PC-9 (cell line): ENCODE data around the gene IRAG1. TPM values are rescaled to one million over a fixed set of nuclear protein-coding genes. Genes with fewer than 3 reads are reported as not detected.

Experiments
- BruUV-seq: library from RNA; stranded (reverse); fragments of 400-500 nt; replicated peaks from 2 replicates; lab custom pipeline; 2021; lab: Mats Ljungman, UMichigan
- CTCF ChIA-PET: fragments of 300-600 bp; sonication (Branson Sonifier 250); formaldehyde crosslinking; loops from one replicate; lab custom pipeline; 2022; ENCODE audit warnings: antibody characterized with exemption; lab: Charles Lee
- POLR2A ChIA-PET: fragments of 300-600 bp; sonication (Branson Sonifier 250); formaldehyde crosslinking; loops from one replicate; lab custom pipeline; 2022; ENCODE audit warnings: antibody characterized with exemption; ENCODE audit not compliant: unreplicated experiment; lab: Charles Lee
- DNase-seq, 2 experiments: peaks; one replicate each; pipeline versions ENCODE4 v3.0.0 to v3.0.0-alpha.2; 2015 to 2022; ENCODE audit warnings: mixed read lengths in 1 of 2
- H2AFZ ChIP-seq: fragments of 200-600 bp; sonication (generic); 2 replicates; pipeline ENCODE4 v1.8.1; 2017; ENCODE audit warnings: antibody characterized with exemption
- H3F3A ChIP-seq: fragments of 200-600 bp; sonication (generic); 2 replicates; pipeline ENCODE4 v1.8.1; 2017; ENCODE audit warnings: antibody characterized with exemption, mild to moderate bottlenecking, low read depth; ENCODE audit not compliant: insufficient read depth
- H3K27ac ChIP-seq: fragments of 200-600 bp; sonication (generic); 2 replicates; pipeline ENCODE4 v1.6.1; 2016; ENCODE audit warnings: mixed run types
- H3K27me3 ChIP-seq: fragments of 200-600 bp; sonication (generic); 2 replicates; pipeline ENCODE4 v1.6.1; 2016; ENCODE audit warnings: low read depth, mixed run types; ENCODE audit not compliant: insufficient read depth
- H3K36me3 ChIP-seq: fragments of 200-600 bp; sonication (generic); 2 replicates; pipeline ENCODE4 v1.6.1; 2016; ENCODE audit warnings: low read depth, mixed run types
- H3K4me1 ChIP-seq: fragments of 200-600 bp; sonication (generic); replicated peaks from 2 replicates; pipeline ENCODE4 v1.6.1; 2016; ENCODE audit warnings: mixed run types; ENCODE audit not compliant: insufficient read depth
- H3K4me2 ChIP-seq: fragments of 200-600 bp; sonication (generic); 2 replicates; pipeline ENCODE4 v1.6.1; 2017; ENCODE audit warnings: mixed run types
- H3K4me3 ChIP-seq: fragments of 200-600 bp; sonication (generic); 2 replicates; pipeline ENCODE4 v1.6.1; 2016; ENCODE audit warnings: mixed run types
- H3K79me2 ChIP-seq: fragments of 200-600 bp; sonication (generic); 2 replicates; pipeline ENCODE4 v1.6.1; 2017; ENCODE audit warnings: low read depth, mixed run types
- H3K9me2 ChIP-seq: fragments of 200-600 bp; sonication (generic); 2 replicates; pipeline ENCODE4 v1.8.1; 2017; ENCODE audit warnings: mild to moderate bottlenecking; ENCODE audit not compliant: insufficient read depth
- H3K9me3 ChIP-seq: fragments of 200-600 bp; sonication (generic); 2 replicates; pipeline ENCODE4 v1.8.1; 2016; ENCODE audit warnings: low read depth; ENCODE audit not compliant: insufficient read depth
- H4K20me1 ChIP-seq: fragments of 200-600 bp; sonication (generic); 2 replicates; pipeline ENCODE4 v1.8.1; 2017; ENCODE audit not compliant: insufficient read depth
- EZH2 ChIP-seq: fragments of 200-600 bp; sonication (generic); IDR thresholded peaks from 2 replicates; pipeline ENCODE4 v1.8.0; 2017; ENCODE audit warnings: antibody characterized with exemption, low read depth
- intact Hi-C: fragments of 100-400 bp; cut with micrococcal nuclease; formaldehyde crosslinking; loops from one replicate; pipeline ENCODE4 v1.10.0; 2022; ENCODE audit not compliant: unreplicated experiment
- total RNA-seq: library from RNA; stranded (reverse); gene quantifications from 2 replicates; pipeline ENCODE4 v1.2.3, GENCODE V29; 2021
- TF ChIP-seq, protein P1 (sequence below): fragments of 200-600 bp; sonication (generic); conservative IDR thresholded peaks from 2 replicates; pipeline ENCODE4 v1.6.1; 2017; ENCODE audit warnings: mixed run types, antibody characterized with exemption, mild to moderate bottlenecking, moderate library complexity

Gene IRAG1
- total RNA-seq, 1 experiment from 2014 or later = 1.3 TPM

DNA sequence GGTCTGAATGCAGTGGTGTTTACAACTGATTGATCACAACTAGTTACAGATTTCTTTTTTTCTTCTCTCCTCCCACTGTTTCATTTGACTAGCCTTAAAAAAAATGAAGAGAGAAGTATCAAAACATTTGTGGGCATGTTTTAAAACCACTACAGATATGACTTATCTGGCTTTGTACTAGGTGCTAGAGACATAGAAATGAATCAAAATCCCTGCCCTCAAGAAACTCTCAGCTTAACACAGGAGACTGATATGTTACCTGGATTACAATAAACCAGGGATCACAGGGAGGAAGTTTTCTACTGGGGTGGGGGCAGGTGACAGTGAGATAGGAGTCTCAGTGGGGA is 32.3 kb upstream of the IRAG1 start:
- Histone ChIP-seq H4K20me1 (no peaks in the 10 kb centered on the region), H3K4me3 (no peak overlapping the region), H3K9me2 (no peaks in the 10 kb centered on the region), H3K4me2 (no peak overlapping the region), H3K79me2 (no peaks in the 10 kb centered on the region), H3K36me3 (no peaks in the 10 kb centered on the region), H3K9me3 (no peaks in the 10 kb centered on the region), H3K27me3 (no peaks in the 10 kb centered on the region), H3K4me1 (no peaks in the 10 kb centered on the region), H2AFZ (no peak overlapping the region), H3K27ac (no peak overlapping the region), H3F3A (no peaks in the 10 kb centered on the region)
- no peak for DNase-seq
- no TSS peak for BruUV-seq
- no peak for TF ChIP-seq EZH2
- TF ChIP-seq, protein P1, sequence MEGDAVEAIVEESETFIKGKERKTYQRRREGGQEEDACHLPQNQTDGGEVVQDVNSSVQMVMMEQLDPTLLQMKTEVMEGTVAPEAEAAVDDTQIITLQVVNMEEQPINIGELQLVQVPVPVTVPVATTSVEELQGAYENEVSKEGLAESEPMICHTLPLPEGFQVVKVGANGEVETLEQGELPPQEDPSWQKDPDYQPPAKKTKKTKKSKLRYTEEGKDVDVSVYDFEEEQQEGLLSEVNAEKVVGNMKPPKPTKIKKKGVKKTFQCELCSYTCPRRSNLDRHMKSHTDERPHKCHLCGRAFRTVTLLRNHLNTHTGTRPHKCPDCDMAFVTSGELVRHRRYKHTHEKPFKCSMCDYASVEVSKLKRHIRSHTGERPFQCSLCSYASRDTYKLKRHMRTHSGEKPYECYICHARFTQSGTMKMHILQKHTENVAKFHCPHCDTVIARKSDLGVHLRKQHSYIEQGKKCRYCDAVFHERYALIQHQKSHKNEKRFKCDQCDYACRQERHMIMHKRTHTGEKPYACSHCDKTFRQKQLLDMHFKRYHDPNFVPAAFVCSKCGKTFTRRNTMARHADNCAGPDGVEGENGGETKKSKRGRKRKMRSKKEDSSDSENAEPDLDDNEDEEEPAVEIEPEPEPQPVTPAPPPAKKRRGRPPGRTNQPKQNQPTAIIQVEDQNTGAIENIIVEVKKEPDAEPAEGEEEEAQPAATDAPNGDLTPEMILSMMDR = no peak
- CTCF ChIA-PET = interaction anchor here (1.1 kb wide), 1 partner anchor 9 kb away, joined by 7 read pairs; no protein-coding TSS in a partner anchor
- intact Hi-C loops = no loop called here
- POLR2A ChIA-PET = no interaction called here

- Histone ChIP-seq H3K9me3 (no peaks in the 10 kb centered on the region), H2AFZ (no peak overlapping the region), H3K9me2 (no peaks in the 10 kb centered on the region), H3K79me2 (no peaks in the 10 kb centered on the region), H4K20me1 (no peaks in the 10 kb centered on the region), H3K4me2 (no peak overlapping the region), H3K4me1 (no peaks in the 10 kb centered on the region), H3K27ac (no peak overlapping the region), H3K36me3 (no peaks in the 10 kb centered on the region), H3F3A (no peaks in the 10 kb centered on the region), H3K4me3 (no peak overlapping the region), H3K27me3 (no peaks in the 10 kb centered on the region)
- POLR2A ChIA-PET = no interaction called here
- CTCF ChIA-PET = interaction anchor here (1.1 kb wide), 1 partner anchor 9 kb away, joined by 7 read pairs; no protein-coding TSS in a partner anchor
- no peak for TF ChIP-seq EZH2
- TF ChIP-seq, protein P1 = no peak
- intact Hi-C loops = no loop called here
- BruUV-seq = no TSS peak
- DNase-seq = peak in 1 of 2 experiments; percentile 12
Measured at GRCh38 chr11:10725114-10725906, 31.8 kb upstream of the IRAG1 start.

DNA sequence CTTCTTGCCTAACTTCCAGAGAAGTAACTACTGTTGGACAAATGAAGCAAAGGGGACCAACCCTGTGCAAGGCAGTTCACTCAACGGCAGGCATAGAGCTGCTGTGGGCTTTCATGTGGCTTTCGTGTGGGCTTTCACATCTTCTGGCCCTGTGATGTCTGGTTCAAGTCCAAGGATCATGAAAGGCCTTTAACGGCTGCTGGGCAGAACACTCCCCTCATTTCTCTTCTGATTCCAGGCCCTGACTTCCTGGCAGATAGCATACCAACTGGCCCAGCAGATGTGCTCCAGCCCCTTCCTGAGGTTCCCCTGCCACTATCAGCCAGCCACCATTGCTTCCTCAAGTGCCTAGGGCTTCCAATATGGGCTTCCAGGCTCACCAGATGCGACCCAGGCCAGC is 28.8 kb upstream of the IRAG1 start:
- H3K27ac ChIP-seq = no peak overlapping the region
- intact Hi-C loops = no loop called here
- no peaks in the 10 kb centered on the region for H3K9me2 ChIP-seq
- H3K9me3 ChIP-seq = no peaks in the 10 kb centered on the region
- H3K4me2 ChIP-seq = no peak overlapping the region
- H2AFZ ChIP-seq = no peak overlapping the region
- no TSS peak for BruUV-seq
- no peak for DNase-seq
- no peak overlapping the region for H3K4me3 ChIP-seq
- H3K36me3 ChIP-seq = no peaks in the 10 kb centered on the region
- no peak for TF ChIP-seq EZH2
- TF ChIP-seq, protein P1 = no peak
- no peaks in the 10 kb centered on the region for H3K4me1 ChIP-seq
- no peaks in the 10 kb centered on the region for H3K79me2 ChIP-seq
- H3K27me3 ChIP-seq = no peaks in the 10 kb centered on the region
- no peaks in the 10 kb centered on the region for H3F3A ChIP-seq
- ChIA-PET POLR2A (no interaction called here), CTCF (no interaction called here)
- no peaks in the 10 kb centered on the region for H4K20me1 ChIP-seq
